Measurements from ENCODE around the gene MRPS18A. TPM values are rescaled to one million over a fixed set of nuclear protein-coding genes. Genes with fewer than 3 reads are reported as not detected.
A peak's percentile ranks its signal among the peaks of the same experiment; 100 is the strongest.

MRPS18A gene
- total and polyA plus RNA-seq, 2 of the 13 experiments (the other 11 are each of a cell fraction or from before 2014, with no cell fraction given) = 87.8 to 89.1 TPM

DNA sequence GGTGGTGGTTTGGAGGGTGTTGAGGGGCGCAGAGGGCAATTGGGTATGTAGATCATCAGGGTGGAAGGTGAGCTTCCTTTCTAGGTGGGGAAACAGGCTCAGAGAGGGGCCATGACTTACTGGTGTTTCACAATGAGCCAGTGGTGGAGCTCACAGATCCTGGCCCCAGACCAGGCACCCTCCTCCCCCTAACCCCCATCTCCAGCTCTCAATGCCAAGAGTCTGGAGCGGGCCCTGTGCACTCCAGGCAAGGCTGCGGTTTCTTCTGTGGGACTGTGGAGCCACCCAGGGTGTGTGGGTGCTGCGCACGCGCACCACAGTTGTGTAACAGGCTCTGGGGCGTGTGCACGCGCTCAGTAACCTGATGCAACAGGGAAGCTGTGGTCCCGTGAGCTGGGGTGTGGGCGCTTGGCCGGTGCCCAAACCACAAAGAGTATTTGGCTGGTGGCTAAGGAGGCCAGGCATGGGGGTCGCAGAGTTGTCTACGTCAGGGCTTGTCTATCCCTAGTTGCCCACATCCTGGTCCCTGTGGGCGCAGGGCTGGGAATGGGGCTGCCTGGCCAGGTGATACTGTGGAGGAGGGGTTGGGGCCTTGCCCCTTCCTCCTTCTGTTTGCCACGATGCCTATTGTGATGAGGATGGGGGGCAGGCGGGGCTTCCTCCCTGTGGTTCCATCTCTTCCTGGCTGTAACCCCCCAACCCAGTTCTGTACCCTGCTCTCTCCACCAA, 37.5 kb upstream of the MRPS18A start (continued):
- TF ChIP-seq, protein P1, sequence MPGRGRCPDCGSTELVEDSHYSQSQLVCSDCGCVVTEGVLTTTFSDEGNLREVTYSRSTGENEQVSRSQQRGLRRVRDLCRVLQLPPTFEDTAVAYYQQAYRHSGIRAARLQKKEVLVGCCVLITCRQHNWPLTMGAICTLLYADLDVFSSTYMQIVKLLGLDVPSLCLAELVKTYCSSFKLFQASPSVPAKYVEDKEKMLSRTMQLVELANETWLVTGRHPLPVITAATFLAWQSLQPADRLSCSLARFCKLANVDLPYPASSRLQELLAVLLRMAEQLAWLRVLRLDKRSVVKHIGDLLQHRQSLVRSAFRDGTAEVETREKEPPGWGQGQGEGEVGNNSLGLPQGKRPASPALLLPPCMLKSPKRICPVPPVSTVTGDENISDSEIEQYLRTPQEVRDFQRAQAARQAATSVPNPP (CRISPR knock-in tag; IDR thresholded peaks at IDR 0.05) = no peak
- TF ChIP-seq, protein P2, sequence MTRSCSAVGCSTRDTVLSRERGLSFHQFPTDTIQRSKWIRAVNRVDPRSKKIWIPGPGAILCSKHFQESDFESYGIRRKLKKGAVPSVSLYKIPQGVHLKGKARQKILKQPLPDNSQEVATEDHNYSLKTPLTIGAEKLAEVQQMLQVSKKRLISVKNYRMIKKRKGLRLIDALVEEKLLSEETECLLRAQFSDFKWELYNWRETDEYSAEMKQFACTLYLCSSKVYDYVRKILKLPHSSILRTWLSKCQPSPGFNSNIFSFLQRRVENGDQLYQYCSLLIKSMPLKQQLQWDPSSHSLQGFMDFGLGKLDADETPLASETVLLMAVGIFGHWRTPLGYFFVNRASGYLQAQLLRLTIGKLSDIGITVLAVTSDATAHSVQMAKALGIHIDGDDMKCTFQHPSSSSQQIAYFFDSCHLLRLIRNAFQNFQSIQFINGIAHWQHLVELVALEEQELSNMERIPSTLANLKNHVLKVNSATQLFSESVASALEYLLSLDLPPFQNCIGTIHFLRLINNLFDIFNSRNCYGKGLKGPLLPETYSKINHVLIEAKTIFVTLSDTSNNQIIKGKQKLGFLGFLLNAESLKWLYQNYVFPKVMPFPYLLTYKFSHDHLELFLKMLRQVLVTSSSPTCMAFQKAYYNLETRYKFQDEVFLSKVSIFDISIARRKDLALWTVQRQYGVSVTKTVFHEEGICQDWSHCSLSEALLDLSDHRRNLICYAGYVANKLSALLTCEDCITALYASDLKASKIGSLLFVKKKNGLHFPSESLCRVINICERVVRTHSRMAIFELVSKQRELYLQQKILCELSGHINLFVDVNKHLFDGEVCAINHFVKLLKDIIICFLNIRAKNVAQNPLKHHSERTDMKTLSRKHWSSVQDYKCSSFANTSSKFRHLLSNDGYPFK (CRISPR knock-in tag; IDR thresholded peaks at IDR 0.05; ENCODE audit: borderline replicate concordance) = peak; percentile 77
- TF ChIP-seq PITX1 (CRISPR knock-in tag; IDR thresholded peaks at IDR 0.05) (peak; percentile 63; the same call in 1 of the 2 replicates), TBL1XR1 (IDR thresholded peaks at IDR 0.05; ENCODE audit: borderline replicate concordance, low read length, partially characterized antibody) (peak; percentile 36), SPEN (CRISPR knock-in tag; IDR thresholded peaks at IDR 0.05; ENCODE audit: low read depth) (0 out of 2 replicates have a peak, but pooled peaks have one; percentile 73), ISL2 (CRISPR knock-in tag; IDR thresholded peaks at IDR 0.05) (peak; percentile 52; the same call in 1 of the 2 replicates), HMG20B (CRISPR knock-in tag; conservative IDR thresholded peaks at IDR 0.05) (peak; percentile 60), ZNF572 (CRISPR knock-in tag; IDR thresholded peaks at IDR 0.05) (no peak), ZNF619 (CRISPR knock-in tag; IDR thresholded peaks at IDR 0.05) (peak; percentile 75; the same call in 1 of the 2 replicates), ZNF614 (CRISPR knock-in tag; IDR thresholded peaks at IDR 0.05; ENCODE audit: borderline replicate concordance) (peak; percentile 66; the same call in 1 of the 2 replicates), HNRNPK (IDR thresholded peaks at IDR 0.05; ENCODE audit: low read depth, low read length, poor library complexity, severe bottlenecking) (no peak), HNF4G (IDR thresholded peaks at IDR 0.05; ENCODE audit: borderline replicate concordance, low read depth, low read length) (no peak; the same call in 1 of the 2 replicates), HNF4G (CRISPR knock-in tag; IDR thresholded peaks at IDR 0.05; ENCODE audit: borderline replicate concordance, low read depth) (peak; percentile 81), ERF (CRISPR knock-in tag; IDR thresholded peaks at IDR 0.05) (peak; percentile 92)
- TF ChIP-seq, protein P3, sequence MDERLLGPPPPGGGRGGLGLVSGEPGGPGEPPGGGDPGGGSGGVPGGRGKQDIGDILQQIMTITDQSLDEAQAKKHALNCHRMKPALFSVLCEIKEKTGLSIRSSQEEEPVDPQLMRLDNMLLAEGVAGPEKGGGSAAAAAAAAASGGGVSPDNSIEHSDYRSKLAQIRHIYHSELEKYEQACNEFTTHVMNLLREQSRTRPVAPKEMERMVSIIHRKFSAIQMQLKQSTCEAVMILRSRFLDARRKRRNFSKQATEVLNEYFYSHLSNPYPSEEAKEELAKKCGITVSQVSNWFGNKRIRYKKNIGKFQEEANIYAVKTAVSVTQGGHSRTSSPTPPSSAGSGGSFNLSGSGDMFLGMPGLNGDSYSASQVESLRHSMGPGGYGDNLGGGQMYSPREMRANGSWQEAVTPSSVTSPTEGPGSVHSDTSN (CRISPR knock-in tag; IDR thresholded peaks at IDR 0.05) = no peak
- TF ChIP-seq, protein P4, sequence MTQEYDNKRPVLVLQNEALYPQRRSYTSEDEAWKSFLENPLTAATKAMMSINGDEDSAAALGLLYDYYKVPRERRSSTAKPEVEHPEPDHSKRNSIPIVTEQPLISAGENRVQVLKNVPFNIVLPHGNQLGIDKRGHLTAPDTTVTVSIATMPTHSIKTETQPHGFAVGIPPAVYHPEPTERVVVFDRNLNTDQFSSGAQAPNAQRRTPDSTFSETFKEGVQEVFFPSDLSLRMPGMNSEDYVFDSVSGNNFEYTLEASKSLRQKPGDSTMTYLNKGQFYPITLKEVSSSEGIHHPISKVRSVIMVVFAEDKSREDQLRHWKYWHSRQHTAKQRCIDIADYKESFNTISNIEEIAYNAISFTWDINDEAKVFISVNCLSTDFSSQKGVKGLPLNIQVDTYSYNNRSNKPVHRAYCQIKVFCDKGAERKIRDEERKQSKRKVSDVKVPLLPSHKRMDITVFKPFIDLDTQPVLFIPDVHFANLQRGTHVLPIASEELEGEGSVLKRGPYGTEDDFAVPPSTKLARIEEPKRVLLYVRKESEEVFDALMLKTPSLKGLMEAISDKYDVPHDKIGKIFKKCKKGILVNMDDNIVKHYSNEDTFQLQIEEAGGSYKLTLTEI (CRISPR knock-in tag; conservative IDR thresholded peaks at IDR 0.05) = no peak

Measured in HepG2 (cell line).